HG03342 (cell line): Measurements from ENCODE around the gene TMC6.
"Not testable (repeated sequence)": the region's sequence is repeated elsewhere in the genome, so short reads cannot be mapped to it uniquely, and the experiment has no call there.

Experiments used
- ATAC-seq: cut with Tn5 transposase; IDR thresholded peaks from one replicate; pipeline ENCODE4 v1.9.1; 2021; ENCODE audit warnings: mild to moderate bottlenecking, moderate library complexity; ENCODE audit not compliant: unreplicated experiment

Gene TMC6

GRCh38 chr17:78125138-78125913 lies 3.2 kb downstream of the TMC6 start:
- no peak for ATAC-seq

GRCh38 chr17:78124836-78125137 lies 3.8 kb downstream of the TMC6 start:
- ATAC-seq, result no peak

- ATAC-seq, result no peak
These were observed 4.3 kb downstream of the TMC6 start for GRCh38 chr17:78124081-78124835.

DNA sequence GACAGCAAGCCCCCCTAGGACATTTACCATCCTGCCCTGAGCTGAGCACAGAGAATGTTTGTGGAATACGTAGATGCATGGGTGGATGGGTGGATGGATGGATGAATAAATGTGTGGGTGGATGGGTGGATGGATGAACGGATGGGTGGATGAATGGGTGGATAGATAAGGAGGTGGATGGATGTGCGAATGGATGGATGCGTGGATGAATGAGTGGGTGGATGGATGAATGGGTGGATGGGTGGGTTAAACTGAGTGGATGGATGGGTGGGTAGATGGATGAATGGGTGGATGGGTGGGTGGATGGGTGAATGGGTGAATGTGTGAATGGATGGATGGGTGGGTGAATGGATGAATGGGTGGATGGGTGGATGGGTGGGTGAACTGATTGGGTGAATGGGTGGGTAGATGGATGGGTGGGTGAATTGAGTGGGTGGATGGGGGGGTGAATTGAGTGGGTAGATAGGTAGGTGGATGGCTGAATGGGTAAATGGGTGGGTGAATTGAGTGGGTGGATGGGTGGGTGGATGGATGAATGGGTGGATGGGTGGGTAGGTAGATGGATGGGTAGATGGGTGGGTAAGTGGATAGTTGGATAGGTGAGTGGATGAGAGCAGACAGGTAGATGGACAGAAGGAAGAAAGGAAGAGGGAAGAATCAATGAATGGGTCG lies 5.2 kb downstream of the TMC6 start:
- ATAC-seq, result no peak

DNA sequence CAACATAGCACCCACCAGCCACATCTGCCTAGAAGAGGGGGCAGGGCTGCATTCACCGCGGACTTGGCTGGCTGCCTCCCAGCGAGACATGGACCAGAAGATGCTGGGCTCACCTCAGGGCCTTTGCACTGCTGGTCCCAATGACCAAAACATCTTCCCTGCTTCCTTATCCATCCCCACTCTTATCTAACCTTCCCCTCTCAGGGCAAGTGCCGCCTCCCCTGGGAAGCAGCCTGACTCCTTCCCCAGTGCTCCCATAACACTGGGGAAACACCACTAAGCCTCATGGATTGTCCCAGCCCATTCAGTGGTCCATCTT lies 5.7 kb downstream of the TMC6 start:
- no peak for ATAC-seq

DNA sequence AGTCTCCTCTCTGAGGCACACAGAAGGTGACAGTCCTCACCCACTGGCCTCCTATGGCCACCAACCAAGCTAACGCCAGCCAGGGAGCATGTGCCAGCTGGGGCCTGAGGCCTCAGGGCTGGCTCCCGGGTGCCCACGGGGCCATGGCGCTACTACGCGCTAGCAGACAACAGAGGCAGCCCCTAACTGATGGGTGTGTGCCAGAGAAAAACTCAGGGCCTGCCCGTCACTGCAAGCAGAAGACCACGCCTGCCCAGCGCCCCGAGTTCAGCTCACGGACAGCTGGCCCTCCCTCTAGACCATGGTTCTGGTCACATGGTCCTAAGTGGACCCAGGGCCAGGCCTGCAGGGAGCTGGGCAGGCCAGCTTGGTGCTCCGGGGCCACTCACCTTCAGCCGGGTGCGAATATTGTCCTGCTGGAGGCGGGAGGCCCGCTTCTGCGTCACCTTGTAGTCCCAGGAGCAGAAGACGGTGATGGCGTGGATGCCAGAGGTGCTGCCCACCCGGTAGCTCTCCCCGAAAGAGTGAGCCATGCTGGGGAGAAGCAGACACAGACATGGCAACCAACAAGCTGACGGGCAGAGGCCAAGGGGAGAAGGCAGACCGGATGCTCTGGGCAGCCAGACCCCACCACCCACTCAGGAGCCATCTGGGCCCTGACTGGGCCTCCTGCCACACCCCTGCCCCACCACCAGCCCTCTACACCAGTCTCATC lies 6.2 kb downstream of the TMC6 start:
- no peak for ATAC-seq

DNA sequence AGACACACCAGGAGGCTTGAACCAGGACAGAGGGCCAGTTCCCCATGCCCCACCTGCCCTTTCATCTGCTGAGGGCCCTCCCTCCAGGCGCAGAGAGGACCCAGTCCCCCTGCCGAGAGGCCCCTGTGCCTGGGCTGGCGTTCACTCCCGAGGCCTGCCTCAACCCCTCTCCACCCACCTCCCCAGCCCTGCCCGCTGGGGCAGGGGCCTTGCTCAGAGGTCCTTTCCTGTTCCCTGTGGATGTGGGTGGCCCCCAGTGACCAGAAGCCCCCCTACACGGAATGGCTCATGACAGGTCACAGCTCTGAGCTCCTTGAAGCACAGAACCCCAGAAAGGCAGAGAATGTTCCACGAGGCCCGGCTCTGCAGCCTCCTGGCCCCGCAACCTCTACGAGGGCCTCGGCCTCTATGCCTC lies 6.7 kb downstream of the TMC6 start:
- no peak for ATAC-seq

GRCh38 chr17:78120971-78121800 lies 7.4 kb downstream of the TMC6 start:
- ATAC-seq, result no peak

DNA sequence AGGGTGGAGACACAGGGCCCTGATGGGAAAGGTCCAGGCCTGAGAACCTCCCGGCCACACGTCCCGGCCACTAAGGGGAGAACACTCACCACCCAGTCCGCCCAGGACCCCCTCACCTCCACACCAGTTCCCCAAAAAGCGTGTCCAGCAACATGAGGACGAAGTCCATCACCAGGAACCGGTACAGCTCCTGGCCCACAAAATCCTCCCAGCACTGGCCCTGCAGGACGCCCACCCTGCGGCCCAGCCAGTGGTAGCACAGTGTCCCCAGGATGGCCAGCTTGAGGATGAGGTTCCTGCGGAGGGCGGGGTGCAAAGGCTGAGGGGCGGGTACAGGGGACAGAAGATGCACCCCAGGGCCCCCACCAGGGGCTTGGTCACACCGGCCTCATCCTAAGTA lies 8.0 kb downstream of the TMC6 start:
- ATAC-seq, result no peak

- no peak for ATAC-seq
These were observed 9.7 kb downstream of the TMC6 start for GRCh38 chr17:78118801-78119241.

- ATAC-seq, result no peak
These were observed 11.3 kb downstream of the TMC6 start for GRCh38 chr17:78117027-78117981.

DNA sequence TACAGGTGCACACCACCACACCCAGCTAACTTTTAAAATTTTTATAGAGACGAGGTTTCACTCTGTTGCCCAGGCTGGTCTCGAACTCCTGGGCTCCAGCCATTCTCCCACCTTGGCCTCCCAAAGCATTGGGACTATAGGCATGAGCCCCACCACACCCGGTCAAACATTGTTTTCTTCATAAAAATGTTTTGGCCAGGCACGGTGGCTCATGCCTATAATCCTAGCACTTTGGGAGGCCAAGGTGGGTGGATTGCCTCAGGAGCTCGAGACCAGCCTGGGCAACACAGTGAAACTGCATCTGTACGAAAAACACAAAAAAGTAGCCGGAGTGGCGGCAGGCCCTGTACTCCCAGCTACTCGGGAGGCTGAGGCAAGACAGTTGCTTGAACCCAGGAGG lies 12.1 kb downstream of the TMC6 start:
- no peak for ATAC-seq

GRCh38 chr17:78115803-78116202 lies 12.8 kb downstream of the TMC6 start:
- ATAC-seq, result not testable (repeated sequence)

- no peak for ATAC-seq
These were observed 13.5 kb downstream of the TMC6 start for GRCh38 chr17:78114831-78115723.

- ATAC-seq, result no peak
These were observed 14.5 kb downstream of the TMC6 start for GRCh38 chr17:78113804-78114785.

GRCh38 chr17:78112518-78113471 lies 15.8 kb downstream of the TMC6 start:
- ATAC-seq, result no peak
